ENCODE results near the gene OR1S2.
"Not testable (repeated sequence)": the region's sequence is repeated elsewhere in the genome, so short reads cannot be mapped to it uniquely, and the experiment has no call there.

OR1S2 gene, protein sequence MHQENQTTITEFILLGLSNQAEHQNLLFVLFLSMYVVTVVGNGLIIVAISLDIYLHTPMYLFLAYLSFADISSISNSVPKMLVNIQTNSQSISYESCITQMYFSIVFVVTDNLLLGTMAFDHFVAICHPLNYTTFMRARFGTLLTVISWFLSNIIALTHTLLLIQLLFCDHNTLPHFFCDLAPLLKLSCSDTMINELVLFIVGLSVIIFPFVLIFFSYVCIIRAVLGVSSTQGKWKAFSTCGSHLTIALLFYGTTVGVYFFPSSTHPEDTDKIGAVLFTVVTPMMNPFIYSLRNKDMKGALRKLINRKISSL

DNA sequence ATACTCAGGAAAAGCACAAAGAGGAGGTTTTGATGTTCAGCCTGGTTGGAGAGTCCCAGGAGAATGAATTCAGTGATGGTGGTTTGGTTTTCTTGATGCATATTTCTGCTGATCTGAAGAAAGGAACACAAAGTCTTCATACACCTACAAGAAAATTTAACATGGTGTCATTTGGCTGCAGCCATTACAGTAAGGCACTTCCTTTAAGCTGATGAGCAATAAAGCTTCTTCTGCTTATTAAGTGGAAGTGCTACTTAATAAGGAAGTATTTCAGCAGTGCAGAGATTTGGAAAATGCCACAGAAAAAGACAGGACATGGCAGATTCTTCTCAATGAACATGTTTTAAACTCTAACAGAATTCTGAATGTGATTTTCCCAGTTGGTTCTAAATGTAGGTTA is at the start of gene OR1S2:
Gene OR1S2, minus strand, starts transcription at position 101 of the 400 bp plus-strand sequence. Its CDS starts 0 bp downstream, at position 101.
- no peak for DNase-seq (ENCODE audit: low read depth in 2 of 2)

DNA sequence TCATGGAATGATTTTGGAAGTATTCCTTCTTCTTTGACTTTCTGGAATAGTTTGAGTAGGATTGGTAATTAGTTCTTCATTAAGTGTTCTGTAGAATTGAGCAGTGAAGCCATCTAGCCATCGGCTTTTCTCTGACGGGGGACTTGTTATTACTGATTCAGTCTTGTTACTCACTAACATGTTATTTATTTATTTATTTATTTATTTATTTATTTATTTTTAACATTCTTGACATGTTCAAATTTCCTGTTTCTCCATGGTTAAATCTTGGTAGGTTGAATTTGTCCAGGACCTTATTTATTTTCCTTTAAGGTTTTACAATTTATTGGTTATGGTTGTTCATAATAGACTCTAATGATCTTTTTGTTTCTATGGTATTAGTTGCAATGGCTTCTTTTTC is 40.0 kb upstream of the OR1S2 start:
- no peak for DNase-seq (ENCODE audit: low read depth in 2 of 2)

DNA sequence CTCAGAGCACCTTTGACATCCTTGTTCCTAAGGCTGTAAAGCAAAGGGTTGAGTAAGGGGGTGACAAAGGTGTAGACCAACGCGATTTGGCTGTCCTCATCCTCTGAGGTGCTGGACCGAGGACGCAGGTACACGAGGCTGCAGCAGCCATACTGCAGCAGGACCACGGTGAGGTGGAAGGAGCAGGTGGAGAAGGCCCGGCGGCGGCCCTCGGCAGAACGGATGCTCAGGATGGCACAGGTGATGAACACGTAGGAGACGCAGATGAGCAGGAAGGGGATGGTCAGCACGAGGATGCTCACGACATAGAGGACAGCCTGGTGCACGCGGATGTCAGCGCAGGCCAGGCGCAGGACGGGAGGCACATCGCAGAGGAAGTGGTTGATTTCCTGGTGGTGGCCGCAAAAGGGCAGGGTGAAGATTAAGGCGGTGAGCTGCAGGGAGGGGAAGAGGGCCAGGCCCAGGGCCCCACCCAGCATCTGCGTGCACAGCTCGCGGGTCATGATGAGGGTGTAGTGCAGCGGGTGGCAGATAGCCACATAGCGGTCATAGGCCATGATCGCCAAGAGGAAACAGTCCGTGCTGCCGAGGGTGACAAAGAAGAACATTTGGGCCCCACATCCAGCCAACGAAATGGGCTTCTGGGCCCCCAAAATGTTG is 24.1 kb upstream of the OR1S2 start:
- DNase-seq (ENCODE audit: low read depth in 2 of 2): no peak

DNA sequence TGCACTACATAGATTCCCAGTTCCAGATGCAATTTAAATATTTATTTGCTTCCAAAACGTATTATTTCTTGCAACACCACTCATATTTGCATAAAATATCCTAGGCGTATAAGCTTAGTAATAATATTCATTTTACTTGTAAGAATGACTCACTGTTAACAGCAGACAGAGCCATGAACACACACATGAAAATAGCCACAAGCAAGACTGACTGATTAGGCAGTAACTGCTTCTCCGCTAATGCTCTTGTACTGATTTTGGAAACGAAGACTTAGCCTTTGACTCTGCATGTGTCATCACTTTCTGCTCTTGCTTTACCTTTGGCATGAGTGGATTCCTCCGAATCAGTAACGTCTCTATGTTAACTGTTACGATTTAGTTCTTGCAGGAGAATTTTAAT is 18.8 kb upstream of the OR1S2 start:
- DNase-seq (ENCODE audit: low read depth in 2 of 2): no peak

DNA sequence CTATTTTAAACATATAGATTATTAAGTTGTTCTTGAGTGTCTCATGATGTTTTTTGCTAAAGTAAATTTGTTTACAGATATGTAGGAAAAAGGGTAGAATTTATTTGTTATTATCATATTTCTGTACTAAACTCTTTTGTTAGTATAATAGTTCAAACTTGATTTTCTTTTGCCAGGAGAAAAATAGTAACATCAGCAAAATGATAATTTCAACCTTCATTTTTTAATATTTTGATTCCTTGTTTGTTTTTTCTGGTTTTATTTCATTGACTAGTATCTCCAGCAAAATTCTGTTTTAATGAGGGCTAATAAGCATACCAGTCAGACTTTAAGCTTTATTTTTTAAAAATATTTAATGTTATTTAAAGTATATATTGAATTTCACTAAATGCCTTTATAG is 12.5 kb upstream of the OR1S2 start:
- DNase-seq (ENCODE audit: low read depth in 2 of 2): no peak

DNA sequence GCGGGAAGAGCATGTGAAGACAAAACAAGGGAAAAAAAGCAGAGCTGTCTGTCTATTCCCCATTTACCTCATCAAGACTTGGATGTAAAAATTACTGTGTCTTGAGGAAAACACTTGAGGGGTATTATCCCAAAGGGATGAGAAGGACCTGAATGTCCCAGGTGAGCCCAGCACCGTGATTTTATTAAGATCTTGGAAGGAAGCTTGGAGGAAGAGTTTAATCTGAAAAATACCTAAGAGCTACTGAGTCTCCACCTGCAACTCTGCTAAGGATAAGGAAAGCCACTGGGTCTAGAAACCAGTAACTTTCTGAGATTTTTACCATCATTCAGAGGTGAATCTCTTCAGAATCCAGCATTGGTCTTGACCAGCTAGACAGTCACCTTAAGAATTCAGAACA is 8.5 kb upstream of the OR1S2 start, which contains the start of gene OR1S1:
Gene OR1S1, plus strand, starts transcription at position 301 of the 400 bp plus-strand sequence.
- not testable (repeated sequence) for DNase-seq (ENCODE audit: low read depth in 2 of 2)

DNA sequence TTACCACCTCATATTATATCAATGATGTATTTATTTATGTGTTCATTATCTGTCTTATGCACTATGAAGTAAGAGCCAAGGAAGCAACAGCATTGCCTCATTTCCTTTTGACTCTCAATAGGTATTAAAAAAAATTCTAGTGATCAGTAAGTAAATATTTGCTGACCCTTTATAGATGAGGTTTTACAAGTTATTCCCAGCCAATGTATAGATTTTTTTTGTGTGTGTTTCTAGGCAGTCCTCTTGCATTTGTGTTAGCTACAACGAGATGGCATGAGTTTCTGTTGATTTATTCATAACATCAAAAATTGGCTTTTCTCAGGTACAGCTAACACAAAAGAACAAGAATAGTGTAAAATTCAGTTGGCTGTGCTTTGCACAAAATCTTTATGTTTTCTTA is 4.7 kb downstream of the OR1S2 start:
- no peak for DNase-seq (ENCODE audit: low read depth in 2 of 2)

DNA sequence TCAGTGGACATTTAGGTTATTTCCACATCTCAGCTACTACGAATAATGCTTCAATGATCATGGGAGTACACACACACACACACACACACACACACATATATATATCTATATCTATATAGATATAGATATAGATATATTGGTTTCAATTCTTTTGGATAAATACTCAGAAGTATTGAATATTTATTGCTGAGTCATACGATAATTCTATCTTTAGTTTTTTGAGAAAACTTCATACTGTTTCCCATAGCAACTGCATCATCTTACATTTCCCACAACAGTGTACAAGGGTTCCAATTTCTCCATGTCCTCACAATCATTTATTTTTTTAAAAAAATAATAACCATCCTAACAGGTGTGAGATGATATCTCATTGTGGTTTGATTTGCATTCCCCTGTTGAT is 8.0 kb downstream of the OR1S2 start:
- DNase-seq (ENCODE audit: low read depth in 2 of 2): no peak

DNA sequence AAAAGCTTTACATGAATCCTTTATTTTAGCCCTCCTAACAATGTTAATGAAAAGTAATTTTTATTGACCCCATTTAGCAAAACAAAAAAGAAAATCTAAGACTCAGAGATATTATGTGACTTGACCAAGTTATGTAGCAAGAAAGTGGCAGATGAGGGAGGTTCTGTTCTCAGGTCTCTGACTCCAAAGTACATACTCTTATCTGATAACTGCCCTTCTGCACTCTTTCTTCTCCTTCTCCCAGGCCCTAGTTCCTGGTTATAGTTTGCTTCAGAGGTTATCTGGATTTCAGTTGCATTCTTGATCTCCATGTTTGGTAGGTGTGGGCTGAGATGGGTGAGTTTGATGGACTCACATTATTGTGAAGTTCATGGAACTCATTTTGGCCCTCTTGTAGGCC is 10.6 kb downstream of the OR1S2 start:
- DNase-seq (ENCODE audit: low read depth in 2 of 2): no peak

DNA sequence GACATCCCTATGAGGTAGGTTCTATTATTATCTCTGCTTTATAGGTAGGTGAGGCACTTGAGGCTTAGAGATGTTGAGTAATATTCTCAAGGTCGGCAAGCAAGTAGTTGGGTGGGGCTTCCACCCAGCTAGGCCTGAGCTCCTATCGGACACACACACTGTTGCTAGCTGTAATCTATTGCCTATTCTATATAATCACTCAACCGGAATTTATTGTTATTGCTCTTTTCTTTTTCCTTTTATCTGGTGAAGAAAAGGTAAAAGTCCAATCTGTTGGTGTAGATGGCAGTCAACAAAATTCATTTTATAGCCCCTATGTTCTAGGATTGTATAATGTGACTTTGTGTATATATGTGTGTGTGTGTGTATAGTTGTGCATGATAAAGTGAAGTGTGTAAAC is 11.7 kb downstream of the OR1S2 start:
- DNase-seq (ENCODE audit: low read depth in 2 of 2): no peak

DNA sequence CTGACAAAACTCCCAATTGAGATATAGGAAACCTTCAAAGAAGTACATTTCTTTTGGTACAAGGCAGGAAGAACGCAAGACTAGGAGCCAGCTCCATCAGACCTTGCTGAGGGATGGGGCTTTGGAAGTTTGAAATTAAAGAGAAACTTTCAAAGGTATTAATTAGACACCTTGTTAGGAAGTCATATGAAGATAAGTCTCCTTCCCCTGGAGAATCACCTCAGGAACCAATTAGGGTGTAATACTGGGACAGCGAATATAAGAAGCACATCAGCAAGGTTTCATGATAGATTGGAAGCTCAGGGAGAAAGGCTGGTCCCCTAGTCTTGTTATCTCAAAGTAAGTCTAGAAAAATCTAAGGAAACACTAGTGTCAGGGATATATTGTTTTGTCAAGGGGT is 15.2 kb downstream of the OR1S2 start, which contains the start of gene OR9Q2:
Gene OR9Q2, plus strand, starts transcription at position 301 of the 400 bp plus-strand sequence. CDS start 1,421 bp downstream, outside the sequence.
- no peak for DNase-seq (ENCODE audit: low read depth in 2 of 2)

DNA sequence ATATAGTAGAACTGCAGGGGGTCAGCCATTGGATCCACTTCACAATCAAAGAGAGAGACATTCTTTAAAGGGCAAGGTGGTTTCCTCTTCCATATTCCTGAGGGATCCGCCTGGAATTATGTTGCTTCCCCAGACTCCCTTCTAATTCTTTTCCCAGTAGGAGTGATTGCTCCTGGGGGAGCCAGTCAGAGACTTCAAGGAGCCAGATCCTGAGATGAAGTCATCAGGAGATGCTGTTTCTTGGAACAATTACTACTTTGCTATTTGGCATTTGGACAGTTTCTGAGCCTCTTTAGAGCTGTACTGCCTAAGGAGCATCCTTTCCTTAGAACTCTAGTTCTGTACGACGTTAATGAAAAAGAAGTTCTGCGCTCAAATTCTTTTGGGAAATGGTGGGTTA is 17.0 kb downstream of the OR1S2 start:
- no peak for DNase-seq (ENCODE audit: low read depth in 2 of 2)

DNA sequence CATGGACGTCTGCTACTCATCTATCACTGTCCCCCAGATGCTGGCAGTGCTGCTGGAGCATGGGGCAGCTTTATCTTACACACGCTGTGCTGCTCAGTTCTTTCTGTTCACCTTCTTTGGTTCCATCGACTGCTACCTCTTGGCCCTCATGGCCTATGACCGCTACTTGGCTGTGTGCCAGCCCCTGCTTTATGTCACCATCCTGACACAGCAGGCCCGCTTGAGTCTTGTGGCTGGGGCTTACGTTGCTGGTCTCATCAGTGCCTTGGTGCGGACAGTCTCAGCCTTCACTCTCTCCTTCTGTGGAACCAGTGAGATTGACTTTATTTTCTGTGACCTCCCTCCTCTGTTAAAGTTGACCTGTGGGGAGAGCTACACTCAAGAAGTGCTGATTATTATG is 24.3 kb downstream of the OR1S2 start:
- no peak for DNase-seq (ENCODE audit: low read depth in 2 of 2)

DNA sequence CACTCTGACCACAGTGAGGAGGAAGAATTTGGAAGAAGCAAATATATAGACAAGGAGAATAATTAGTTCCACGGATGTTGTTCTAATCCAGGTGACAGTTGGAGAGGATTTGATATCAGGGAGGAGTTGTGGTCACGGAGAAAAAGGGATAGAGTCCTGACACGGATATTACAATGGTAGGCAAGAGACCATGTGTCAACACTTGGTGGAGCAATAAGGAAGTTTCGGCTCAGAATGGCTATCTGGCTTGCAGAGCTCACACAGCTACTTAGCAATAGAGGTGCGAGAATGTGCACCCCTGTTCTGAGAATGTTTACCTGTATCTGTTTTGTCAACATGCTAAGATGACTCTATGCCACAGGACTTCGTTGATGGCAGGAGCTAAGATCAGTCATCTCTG is 25.5 kb downstream of the OR1S2 start:
- no peak for DNase-seq (ENCODE audit: low read depth in 2 of 2)

DNA sequence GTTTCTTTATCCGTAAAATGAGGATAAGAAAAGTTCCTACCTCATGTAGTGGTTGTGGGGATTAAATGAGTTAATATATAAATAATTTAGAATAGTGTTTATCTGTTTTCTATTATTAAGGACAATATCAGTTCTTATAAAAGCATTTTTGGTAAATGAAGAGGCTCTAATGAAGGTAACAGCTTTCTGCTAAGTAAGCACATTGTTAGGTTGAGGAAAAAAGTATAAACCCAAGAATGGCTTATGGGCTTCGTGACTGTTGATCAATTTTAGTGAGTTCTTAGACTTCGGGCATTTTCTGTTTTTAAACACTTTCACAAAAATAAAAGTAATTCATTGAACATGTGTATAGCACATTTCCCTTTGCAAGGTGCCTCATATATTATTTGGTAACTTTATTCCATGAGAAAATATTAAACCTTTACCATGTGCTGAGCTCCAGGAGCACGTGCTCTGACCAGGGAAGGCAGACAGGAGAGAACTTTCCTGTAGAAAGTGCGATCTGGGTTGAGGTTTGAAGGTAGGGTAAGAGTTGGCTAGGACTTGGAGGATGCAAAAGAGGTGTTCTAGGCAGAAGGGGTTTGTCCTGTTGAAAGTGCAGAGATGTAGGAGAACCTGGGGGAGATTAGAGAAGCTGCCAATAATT is 26.4 kb downstream of the OR1S2 start:
- no peak for DNase-seq (ENCODE audit: low read depth in 2 of 2)

DNA sequence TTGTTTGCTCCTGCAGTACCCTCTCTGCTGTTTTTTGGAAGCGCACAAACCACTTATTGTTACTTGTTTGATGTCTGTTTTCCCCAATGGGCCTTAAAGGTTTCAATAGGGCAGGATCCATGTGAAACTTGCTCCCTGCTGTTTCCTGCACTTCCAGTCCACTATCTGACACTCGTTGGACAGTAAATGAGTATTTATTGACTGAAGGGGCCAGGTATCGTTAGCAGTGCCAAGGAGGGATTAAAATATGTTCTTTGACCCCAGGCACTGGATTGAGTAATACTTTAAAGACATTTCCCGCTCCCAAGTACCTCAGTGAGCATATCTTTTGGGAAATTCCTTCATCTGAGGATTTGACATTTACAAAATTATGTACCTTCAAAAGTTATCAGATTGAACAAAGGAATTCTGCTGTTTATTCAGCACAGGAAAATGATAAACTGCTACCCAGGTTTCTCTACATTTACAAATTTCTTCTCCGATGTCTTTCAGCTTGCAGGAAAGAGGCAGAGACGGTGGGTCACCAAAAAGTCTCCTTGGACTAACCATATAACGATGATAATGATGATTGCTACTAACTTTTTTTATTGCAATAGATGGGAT is 38.3 kb downstream of the OR1S2 start:
- no peak for DNase-seq (ENCODE audit: low read depth in 2 of 2)

DNA sequence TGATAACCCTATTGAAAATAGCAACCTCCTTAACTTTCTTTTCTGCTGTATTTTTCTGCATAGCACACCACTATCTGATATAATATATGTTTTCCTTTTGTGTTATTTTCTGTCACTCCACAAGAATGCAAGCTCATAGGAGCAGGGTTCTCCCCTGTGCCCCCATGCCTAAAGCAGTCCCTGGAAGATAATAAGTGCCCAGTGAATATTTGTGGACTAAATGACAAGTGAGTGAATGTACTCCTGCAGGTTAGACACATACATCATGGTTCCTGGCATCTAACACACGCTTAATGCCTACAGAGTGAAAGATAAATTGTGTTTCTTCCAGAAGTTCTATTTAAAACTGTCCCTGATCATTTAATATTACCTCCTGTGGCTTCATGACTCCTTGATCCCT is 39.0 kb downstream of the OR1S2 start:
- no peak for DNase-seq (ENCODE audit: low read depth in 2 of 2)

DNA sequence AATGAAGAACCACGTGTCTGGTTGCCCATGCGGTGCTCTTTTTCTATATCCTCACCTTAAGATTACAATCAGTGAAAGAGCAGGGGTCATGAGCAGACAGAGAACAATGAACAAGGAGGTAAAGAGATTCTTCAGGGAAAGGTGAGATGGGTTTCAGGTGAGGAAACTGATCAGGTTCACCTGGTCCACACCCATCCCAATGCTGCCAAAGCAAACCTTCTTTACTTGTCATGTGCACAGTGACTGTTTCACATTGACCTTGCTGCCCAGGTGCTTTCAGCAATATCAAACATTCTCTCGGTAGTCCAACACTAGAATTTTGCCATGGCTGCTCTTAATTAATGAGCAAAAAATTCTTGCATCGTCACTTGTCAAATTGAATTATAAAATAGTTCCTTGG is 39.6 kb downstream of the OR1S2 start:
- DNase-seq (ENCODE audit: low read depth in 2 of 2): no peak

All from activated CD4-positive, alpha-beta T cell treated with anti-CD3 and anti-CD28 coated beads for 24 hours (primary cell).